Measurements from ENCODE around the gene CYS1.

- no peak for TF ChIP-seq CTCF (IDR thresholded peaks at IDR 0.05; ENCODE audit: control extremely low read depth in 1 of 3, insufficient read depth in 1 of 3, low read depth in 1 of 3, low read length in 3 of 3)
- TF ChIP-seq TEAD4 (IDR thresholded peaks at IDR 0.05; ENCODE audit: low read depth, low read length) = no peak
- TF ChIP-seq YY1 (IDR thresholded peaks at IDR 0.05; ENCODE audit: low read depth, low read length) = no peak
- no peak for TF ChIP-seq POLR2AphosphoS5 (IDR thresholded peaks at IDR 0.05; ENCODE audit: low read depth, low read length)
- TF ChIP-seq BRCA1 (IDR thresholded peaks at IDR 0.05; ENCODE audit: low read depth, low read length) = no peak
- no peak for TF ChIP-seq CHD2 (IDR thresholded peaks at IDR 0.05; ENCODE audit: low read length)
Measured at GRCh38 chr2:10038123-10038522, 42.1 kb downstream of the CYS1 start.

Measured in H1 (cell line).